ENCODE results near the gene PRKAG2.

PRKAG2 gene

GRCh38 chr7:151684408-151685175 is 192.3 kb downstream of the PRKAG2 start:
- DNase-seq = no peak

GRCh38 chr7:151683615-151684407 is 193.1 kb downstream of the PRKAG2 start:
- DNase-seq = no peak

DNA sequence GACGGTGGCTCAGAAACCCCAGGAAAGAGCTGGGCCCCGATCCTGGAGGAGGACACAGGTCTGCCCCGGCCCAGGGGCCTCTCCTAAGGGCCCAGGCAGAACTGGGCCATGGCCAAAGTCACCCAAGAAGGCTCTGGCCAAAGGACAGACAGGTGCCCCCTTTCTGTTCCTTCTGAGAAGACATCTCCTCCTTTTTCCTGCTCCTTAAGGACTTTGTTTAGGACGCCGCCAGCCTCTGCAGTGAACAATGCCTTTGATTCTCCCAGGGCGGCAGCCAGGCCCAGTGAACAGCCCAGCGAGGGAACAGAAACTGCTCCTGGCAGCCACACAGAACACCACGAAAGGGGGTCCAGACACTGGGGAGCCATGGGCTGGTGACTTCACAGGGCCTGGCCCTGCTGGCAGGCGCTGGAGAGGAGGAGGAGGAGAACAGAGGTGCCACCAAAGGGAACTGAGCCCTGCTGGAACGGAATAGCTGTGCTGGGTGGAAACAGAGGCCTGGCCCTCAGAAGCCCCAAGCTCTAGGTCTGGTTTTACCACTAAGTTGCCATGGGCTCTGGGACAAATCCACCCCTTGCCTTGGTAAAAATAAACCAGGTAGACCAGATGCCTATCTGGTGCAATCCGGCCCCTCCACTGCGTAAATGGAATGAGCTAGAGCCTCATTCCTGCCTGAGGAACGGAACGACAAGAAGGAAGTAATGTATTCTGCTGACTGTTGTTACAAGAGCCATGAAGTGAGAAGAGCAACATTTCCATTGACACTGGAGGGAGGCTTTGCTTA is 193.9 kb downstream of the PRKAG2 start:
- no peak for DNase-seq

DNA sequence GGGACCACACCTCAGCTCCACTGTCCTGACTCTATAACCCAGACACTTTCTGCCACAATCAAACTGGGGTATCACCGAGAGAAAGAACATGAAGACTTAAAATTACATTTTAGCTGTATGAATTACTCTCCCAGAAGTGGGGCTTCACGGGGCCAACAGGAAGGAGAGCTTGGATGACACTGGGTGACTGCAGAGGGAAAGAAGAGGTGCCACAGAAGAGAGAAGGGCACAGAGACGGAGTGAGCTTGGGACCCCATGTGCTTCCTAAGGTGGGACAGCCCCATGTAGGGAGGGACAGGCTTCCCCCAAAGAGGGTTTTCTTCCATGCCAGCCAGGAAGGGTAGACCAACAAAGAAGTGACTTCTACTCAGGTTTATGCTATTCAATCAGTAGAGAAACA is 195.2 kb downstream of the PRKAG2 start:
- no peak for DNase-seq

- DNase-seq = no peak
Observed at GRCh38 chr7:151680810-151681209, 196.1 kb downstream of the PRKAG2 start.

DNA sequence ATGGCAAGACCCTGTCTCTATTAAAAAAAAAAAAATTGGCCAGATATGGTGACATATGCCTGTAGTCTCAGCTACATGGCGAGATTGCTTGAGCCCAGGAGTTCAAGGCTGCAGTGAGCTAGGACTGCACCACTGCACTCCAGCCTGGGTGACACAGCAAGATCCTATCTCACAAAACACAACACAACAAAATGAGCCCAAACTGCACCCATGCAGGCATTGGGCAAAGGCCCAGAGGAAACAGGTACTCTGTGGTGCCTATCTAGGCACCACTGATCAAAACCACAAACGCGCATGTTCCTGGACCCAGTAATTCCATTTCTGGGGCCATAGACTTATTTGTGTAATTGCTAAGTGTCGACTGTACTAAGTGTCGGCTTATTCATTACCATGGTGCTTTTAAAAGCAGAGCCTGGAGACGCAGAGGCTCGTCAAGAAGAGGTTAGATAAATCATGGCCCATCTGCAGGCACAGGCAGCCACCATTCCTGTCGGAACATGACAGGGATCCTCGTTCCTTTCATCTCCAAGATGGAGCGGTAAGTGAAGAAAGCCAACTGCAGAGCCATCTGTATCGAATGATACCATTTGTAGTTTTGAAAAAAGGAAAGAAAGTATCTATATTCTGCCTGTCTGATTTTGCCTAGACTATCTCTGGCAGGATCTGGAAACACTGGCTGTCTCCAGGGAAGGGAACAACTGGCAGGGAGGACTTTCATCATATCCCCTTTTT is 196.9 kb downstream of the PRKAG2 start:
- DNase-seq = no peak

DNA sequence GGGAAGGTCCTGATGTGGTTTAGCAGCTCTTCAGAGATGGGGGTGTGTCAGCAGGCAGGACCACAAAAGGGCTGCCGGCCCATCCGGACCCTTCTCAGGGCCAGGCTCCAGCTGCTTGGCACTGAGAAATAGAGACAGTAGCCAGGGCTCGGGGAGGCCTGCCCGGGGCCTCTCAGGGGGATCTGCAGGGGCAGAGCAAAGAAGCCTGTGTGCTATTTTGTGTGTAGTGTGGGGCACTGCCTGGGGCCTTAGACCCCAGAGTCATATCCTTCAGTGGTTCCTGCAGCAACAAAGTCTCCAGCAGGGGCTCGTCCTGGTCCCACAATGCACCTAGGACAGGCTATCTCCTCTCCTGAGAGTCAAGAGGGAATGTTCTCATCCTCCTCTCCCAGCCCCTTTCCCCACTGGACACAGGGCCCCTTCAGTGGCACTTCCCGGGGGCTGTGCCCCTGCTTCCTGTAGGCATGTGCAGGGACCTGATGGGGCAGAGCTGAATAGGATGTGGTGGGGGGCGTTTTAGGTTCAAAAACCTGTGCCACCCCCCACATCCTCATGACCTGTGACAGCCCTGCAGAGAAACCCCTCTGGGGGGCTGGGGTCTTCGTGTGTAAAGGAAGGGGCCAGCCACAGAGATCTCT is 197.7 kb downstream of the PRKAG2 start:
- no peak for DNase-seq

GRCh38 chr7:151678227-151678604 is 198.7 kb downstream of the PRKAG2 start:
- DNase-seq = no peak

GRCh38 chr7:151677581-151678226 is 199.2 kb downstream of the PRKAG2 start:
- DNase-seq = no peak

DNA sequence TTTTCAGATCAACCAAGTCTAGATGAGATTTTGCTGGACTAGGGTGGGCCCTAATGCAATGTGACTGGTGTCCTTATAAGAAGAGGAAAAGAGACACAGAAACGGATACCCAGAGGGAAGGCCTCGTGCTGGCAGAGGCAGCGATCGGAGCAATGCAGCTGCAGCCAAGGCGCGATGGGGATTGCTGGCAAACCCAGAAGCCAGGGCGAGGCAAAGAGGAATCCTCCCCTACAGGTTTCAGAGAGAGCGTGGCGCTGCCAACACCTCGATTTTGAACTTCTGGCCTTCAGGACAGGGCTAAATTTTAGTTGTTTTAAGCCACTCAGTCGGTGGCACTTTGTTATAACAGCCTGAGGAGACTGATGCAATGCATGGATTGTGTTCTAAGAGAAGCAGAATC is 200.2 kb downstream of the PRKAG2 start:
- DNase-seq = no peak

DNA sequence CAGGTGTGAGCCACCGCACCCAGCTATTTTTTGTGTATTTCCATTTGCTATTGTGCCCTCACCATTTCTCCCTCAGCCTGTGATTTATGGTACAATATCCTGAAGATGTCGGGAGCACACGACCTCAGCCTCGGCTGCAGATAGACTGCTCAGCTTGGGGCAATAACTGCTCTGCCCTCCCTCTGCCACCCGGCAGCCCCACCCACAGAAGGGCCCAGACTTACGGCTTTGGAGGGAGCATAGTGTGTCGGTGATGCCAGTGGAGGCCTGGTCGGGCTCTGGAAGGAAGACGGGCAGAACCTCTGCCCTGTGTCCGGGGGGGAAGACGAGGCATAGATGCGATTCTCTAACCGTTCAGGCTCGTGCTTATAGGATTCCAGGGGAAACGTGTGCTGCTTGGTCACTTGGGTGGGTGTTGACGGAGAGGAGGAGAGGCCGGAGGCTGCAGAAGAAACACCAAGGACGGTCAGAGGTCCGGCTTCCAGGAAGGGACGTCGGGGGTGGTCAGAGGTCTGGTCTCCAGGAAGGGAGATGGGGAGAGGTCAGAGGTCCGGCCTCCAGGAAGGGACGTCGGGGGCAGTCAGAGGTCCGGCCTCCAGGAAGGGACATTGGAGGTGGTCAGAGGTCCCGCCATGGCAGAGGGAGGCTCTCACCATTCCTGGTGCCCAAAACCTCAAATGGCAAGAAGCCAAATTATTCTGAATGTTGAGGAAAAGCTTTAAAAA is 201.6 kb downstream of the PRKAG2 start:
- no peak for DNase-seq

- DNase-seq = no peak
Observed at GRCh38 chr7:151674161-151674920, 202.6 kb downstream of the PRKAG2 start.

- no peak for DNase-seq
Observed at GRCh38 chr7:151673216-151673615, 203.7 kb downstream of the PRKAG2 start.

- DNase-seq = no peak
Observed at GRCh38 chr7:151672716-151673115, 204.2 kb downstream of the PRKAG2 start.

DNA sequence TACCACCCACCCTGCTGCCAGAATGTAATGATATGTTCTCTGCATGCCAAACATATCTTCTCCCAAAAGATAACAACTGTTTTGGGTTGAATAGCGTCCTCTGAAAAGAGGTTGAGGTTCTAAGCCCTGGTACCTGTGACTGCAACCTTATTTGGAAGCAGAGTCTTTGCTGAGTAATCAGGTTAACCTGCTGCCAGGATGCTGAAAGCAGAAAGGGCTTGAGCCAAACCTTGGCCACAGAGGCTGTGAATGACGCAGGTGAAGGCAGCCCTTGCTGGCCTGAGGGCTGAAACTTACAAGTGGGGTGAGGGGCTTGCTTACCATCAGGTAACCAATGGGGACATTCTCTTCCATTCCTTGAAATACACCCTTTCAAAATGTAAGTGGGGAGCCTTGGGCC is 205.4 kb downstream of the PRKAG2 start:
- no peak for DNase-seq

DNA sequence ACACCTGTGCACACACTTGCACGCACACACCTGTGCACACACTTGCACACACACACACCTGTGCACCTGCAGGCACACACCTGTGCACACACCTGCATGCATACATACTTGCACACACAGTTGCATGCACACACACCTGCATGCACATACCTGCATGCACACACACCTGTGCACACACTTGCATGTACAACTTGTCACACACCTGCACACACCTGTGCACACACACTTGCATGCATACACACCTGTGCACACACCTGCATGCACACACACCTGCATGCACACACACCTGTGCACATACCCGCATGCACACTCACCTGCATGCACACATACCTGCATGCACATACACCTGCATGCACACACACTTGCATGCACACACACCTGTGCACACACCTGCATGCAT is 207.2 kb downstream of the PRKAG2 start:
- no peak for DNase-seq

DNA sequence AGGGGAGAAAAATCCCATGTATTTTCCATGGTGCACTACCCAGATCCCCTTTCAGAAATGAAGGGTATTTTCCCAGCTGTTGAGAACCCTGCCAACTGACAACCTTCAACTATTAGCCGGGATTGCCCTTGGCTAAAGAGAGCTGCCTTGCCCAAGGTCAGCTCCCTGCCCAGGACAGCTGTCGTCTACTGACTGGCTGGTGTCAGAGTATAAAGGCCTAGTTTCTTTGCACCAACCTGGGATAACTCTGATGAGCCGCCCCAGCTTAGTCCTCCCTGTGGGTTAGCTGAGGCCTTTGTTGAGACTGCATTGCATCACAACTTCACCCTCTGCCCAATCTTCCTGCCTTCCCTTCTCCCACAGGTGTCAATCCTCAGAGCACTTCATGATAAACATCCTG is 210.0 kb downstream of the PRKAG2 start:
- DNase-seq = no peak

DNA sequence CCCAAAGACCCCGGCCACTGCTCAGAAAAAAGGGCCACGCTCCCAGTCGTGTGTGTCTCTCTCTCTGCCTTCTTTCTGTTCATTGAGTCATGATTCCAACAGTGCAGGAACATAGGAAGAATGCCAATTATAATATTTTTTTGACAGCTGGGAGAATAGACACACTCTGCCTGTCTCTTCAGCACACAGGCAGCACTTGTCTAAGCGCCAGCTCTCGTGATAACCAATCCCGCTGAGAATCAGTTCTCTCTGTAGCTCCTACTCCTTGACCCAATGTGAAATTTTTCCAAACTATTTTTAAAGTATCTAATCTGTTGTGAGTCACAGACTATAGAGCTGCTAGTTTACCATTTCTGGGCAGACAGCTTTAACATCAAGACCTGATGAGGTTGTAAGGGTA is 211.5 kb downstream of the PRKAG2 start:
- DNase-seq = no peak

DNA sequence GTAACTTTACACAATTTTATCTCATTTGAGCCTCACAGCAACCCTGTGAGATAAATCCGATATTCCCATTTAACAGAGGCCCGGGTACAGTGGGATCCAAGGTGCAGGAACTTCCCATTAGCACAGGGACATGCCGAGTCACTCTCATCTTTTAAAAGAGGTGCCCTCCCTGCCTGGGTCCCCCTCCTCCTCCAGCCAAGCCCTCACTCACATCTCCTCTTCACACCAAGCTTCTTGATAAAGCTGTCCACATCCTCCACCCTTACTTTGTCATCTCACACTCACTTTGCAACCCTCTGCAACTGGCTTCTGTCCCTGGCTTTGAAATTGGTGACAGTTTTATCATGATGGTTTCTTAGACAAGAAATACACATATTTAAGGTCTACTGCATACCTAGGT is 212.6 kb downstream of the PRKAG2 start:
- DNase-seq = no peak

- DNase-seq = no peak
Observed at GRCh38 chr7:151663382-151664100, 213.4 kb downstream of the PRKAG2 start.
